ENCODE results near the gene RSRC1. TPM values are rescaled to one million over a fixed set of nuclear protein-coding genes. Genes with fewer than 3 reads are reported as not detected.
A peak's percentile ranks its signal among the peaks of the same experiment; 100 is the strongest.

Gene RSRC1
- total and polyA plus RNA-seq, 2 of the 8 experiments (the other 6 are each of a cell fraction or from before 2014, with no cell fraction given) = 2.0 to 27.9 TPM

DNA sequence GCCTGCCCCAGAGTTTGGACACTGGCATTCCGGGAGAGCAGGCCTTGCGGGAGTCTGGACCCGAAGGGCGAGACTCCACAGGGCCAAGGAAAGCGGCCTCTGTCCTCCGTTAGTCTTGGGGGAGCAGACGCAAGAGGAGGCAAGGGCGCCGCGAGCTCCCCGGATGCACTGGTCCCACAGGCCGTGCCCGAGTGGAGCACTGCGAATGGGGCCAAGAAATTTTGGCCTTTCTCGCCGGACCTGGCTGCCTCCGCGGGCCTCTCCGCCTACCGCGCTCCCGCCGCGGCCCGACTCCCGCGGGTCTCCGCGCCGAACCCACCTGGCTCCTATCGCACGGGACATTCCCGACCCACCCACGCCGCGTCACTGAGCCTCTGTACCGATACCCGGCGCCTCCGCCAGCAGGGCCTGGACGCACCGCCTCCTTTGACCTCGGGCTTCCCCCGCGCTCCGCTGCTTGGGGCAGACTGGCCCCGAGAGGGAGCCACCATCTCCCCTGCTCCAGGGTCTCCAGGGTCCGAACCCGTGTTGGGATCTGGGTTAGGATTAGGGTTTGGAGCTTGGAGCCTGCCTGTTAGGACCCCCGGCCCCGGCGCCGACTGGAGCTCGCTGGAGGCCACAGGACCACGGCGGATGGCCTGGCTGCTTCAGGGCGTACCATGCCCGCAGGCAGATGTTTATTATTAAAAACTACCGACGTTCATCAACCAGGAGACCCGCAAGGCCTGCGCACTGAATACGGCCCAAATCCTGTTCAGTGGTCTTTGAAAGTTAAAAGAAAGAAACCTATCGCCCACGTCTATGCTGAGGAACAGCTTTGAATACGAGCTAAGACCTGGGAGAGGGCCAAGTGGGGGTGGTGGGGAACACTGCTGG lies 15.4 kb upstream of the RSRC1 start (continued):
- TF ChIP-seq ZNF274 (IDR thresholded peaks at IDR 0.05; ENCODE audit: borderline replicate concordance, extremely low read depth, low read length) (no peak), RBBP5 (IDR thresholded peaks at IDR 0.05; ENCODE audit: borderline replicate concordance, low read depth, low read length) (peak; percentile 69; the same call in 1 of the 2 replicates), KDM4A (IDR thresholded peaks at IDR 0.05; ENCODE audit: low read depth, low read length, severe bottlenecking) (peak; percentile 88), CTBP2 (IDR thresholded peaks at IDR 0.05; ENCODE audit: borderline replicate concordance, insufficient read depth, insufficient read length, low read length) (peak; percentile 38), EZH2 (IDR thresholded peaks at IDR 0.05; ENCODE audit: low read depth, low read length, severe bottlenecking) (no peak), NRF1 (IDR thresholded peaks at IDR 0.05; ENCODE audit: low read depth, low read length) (no peak), MAFK (IDR thresholded peaks at IDR 0.05; ENCODE audit: low read depth, low read length) (no peak), TAF1 (IDR thresholded peaks at IDR 0.05; ENCODE audit: low read depth, low read length) (no peak), JUND (IDR thresholded peaks at IDR 0.05; ENCODE audit: low read length) (no peak), SRF (IDR thresholded peaks at IDR 0.05; ENCODE audit: low read depth, low read length) (no peak), CHD2 (IDR thresholded peaks at IDR 0.05; ENCODE audit: low read length) (no peak), SUZ12 (IDR thresholded peaks at IDR 0.05; ENCODE audit: low read length) (0 out of 2 replicates have a peak, but pooled peaks have one; percentile 95), TEAD4 (IDR thresholded peaks at IDR 0.05; ENCODE audit: low read depth, low read length) (peak; percentile 41)
- TF ChIP-seq, protein P1, sequence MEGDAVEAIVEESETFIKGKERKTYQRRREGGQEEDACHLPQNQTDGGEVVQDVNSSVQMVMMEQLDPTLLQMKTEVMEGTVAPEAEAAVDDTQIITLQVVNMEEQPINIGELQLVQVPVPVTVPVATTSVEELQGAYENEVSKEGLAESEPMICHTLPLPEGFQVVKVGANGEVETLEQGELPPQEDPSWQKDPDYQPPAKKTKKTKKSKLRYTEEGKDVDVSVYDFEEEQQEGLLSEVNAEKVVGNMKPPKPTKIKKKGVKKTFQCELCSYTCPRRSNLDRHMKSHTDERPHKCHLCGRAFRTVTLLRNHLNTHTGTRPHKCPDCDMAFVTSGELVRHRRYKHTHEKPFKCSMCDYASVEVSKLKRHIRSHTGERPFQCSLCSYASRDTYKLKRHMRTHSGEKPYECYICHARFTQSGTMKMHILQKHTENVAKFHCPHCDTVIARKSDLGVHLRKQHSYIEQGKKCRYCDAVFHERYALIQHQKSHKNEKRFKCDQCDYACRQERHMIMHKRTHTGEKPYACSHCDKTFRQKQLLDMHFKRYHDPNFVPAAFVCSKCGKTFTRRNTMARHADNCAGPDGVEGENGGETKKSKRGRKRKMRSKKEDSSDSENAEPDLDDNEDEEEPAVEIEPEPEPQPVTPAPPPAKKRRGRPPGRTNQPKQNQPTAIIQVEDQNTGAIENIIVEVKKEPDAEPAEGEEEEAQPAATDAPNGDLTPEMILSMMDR (IDR thresholded peaks at IDR 0.05; ENCODE audit: control extremely low read depth in 1 of 3, insufficient read depth in 1 of 3, low read depth in 1 of 3, low read length in 3 of 3) = peak; percentile 44 to 58 (median 46)
- TF ChIP-seq, protein P2, sequence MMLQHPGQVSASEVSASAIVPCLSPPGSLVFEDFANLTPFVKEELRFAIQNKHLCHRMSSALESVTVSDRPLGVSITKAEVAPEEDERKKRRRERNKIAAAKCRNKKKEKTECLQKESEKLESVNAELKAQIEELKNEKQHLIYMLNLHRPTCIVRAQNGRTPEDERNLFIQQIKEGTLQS (IDR thresholded peaks at IDR 0.05; ENCODE audit: insufficient read depth, low read depth, low read length) = no peak
- TF ChIP-seq, protein P3, sequence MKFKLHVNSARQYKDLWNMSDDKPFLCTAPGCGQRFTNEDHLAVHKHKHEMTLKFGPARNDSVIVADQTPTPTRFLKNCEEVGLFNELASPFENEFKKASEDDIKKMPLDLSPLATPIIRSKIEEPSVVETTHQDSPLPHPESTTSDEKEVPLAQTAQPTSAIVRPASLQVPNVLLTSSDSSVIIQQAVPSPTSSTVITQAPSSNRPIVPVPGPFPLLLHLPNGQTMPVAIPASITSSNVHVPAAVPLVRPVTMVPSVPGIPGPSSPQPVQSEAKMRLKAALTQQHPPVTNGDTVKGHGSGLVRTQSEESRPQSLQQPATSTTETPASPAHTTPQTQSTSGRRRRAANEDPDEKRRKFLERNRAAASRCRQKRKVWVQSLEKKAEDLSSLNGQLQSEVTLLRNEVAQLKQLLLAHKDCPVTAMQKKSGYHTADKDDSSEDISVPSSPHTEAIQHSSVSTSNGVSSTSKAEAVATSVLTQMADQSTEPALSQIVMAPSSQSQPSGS (IDR thresholded peaks at IDR 0.05; ENCODE audit: low read length) = no peak
- TF ChIP-seq, protein P4, sequence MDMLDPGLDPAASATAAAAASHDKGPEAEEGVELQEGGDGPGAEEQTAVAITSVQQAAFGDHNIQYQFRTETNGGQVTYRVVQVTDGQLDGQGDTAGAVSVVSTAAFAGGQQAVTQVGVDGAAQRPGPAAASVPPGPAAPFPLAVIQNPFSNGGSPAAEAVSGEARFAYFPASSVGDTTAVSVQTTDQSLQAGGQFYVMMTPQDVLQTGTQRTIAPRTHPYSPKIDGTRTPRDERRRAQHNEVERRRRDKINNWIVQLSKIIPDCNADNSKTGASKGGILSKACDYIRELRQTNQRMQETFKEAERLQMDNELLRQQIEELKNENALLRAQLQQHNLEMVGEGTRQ (IDR thresholded peaks at IDR 0.05; ENCODE audit: low read length) = no peak

Measured in H1 (cell line).